Subcutaneous adipose tissue (tissue), 4 donors: ENCODE measurements around the gene THADA. TPM values are rescaled to one million over a fixed set of nuclear protein-coding genes. Genes with fewer than 3 reads are reported as not detected.

ENCODE experiments used
- CTCF ChIP-seq: fragments of 450-650 bp; IDR thresholded peaks from one replicate; pipeline ENCODE4 v1.5.1; 2016; ENCODE audit warnings: low read depth, mild to moderate bottlenecking, control low read depth, antibody characterized with exemption, moderate library complexity
- total RNA-seq, 4 donors: library from RNA; depleted of rRNA; stranded (reverse); fragments of >200 nt; gene quantifications; one replicate each; pipeline ENCODE4 v1.1.0, GENCODE V29; 2016

Gene THADA
- total RNA-seq = 10 to 100 TPM; 31.8 to 71.9 (median 53.8) TPM

- no peak for TF ChIP-seq CTCF
These were observed at the start of gene THADA for GRCh38 chr2:43595603-43596412. Gene THADA, minus strand, starts transcription at chr2:43596038. Its CDS starts 3,646 bp downstream, at chr2:43592392.

DNA sequence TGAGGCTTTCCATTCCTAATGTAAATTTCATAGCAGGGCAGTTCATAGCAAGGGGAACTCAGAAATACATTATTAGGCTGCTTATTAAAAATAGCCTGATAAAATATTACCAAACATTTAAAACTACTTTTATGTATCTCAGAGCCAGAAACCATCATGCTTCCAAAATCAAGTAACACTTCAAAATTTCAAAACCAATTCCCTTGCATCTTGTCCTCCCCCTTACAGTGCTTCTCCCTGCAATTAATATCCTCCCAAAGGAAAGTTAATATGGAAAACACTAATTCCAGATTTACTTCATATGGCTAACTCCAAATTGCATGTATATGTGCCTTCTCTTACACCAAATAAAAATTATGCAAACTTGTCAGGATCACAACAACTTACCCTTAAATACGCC is 47.8 kb upstream of the THADA start:
- no peak for TF ChIP-seq CTCF

GRCh38 chr2:43642363-43642762 is 46.5 kb upstream of the THADA start:
- no peak for TF ChIP-seq CTCF

GRCh38 chr2:43637030-43637803 is 41.4 kb upstream of the THADA start, which contains the start of gene PLEKHH2:
Gene PLEKHH2, plus strand, starts transcription at chr2:43637260. Its CDS starts 7,414 bp downstream, at chr2:43644674.
- TF ChIP-seq CTCF = no peak

DNA sequence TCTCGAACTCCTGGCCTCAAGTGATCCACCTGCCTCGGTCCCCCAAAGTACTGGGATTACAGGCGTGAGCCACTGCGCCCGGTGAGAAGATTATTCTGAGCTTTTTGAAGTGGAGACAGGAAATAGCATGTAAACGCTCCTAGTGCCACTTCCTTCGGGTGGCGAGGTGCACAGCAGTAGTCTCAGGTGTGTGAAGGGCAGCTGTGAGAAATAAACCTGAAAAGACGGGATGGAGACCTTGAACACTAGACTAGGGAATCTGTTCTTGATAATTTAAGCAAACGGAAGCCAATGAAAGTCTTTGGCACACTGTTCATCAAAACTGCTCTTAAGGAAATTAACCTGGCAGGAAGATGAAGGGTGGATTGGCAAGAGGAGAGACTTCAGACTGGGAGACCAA is 40.8 kb upstream of the THADA start:
- TF ChIP-seq CTCF = no peak

DNA sequence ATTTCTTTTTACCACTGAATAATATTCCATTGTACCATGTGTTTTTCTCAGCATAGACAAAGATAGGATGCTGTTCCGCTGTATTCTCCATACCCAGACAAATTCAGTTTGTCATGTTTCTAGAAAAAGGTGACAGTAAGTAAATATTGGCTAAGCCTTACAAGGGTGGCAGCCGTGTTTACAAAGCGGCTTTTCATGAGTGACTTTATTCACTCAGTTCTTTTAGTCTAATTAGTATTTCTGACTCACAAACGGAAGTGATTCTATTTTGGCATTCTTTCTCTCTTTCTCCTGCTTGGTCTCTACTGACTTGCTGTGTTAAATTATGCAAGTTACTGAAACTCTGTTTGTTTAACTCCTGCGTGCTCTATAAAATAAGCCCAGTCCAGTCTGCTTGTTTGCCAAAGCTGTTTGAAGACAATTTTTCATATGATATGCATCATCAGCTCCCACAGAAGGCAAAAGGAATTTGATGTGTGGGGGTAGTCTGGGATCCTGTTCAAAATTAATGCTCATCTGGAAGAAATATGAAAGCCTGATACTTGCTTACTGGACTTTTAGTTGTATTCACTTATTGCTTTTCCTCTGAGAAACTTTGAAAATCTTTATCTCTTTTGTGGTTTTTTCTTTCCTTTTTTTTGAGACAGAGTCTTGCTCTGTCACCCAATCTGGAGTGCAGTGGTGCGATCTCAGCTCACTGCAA is 38.9 kb upstream of the THADA start:
- TF ChIP-seq CTCF = no peak
